Muscle layer of duodenum (tissue), 2 donors: ENCODE results near the gene MRPL41.
"Not testable (repeated sequence)": the region's sequence is repeated elsewhere in the genome, so short reads cannot be mapped to it uniquely, and the experiment has no call there.

Experiments used
- H3K27ac ChIP-seq: one replicate; pipeline ENCODE4 v1.7.0; 2013; ENCODE audit warnings: mild to moderate bottlenecking, low read length
- H3K27me3 ChIP-seq: one replicate; pipeline ENCODE4 v1.7.0; 2013; ENCODE audit warnings: low read depth, mild to moderate bottlenecking, control low read depth, low read length
- H3K36me3 ChIP-seq, 2 donors: one replicate each; pipeline ENCODE4 v1.7.0; 2013; ENCODE audit warnings: low read length in 2 of 2, control low read depth in 1 of 2, mild to moderate bottlenecking in 1 of 2; ENCODE audit not compliant: insufficient read depth in 2 of 2, control insufficient read depth in 1 of 2
- H3K4me1 ChIP-seq, 2 donors: one replicate each; pipeline ENCODE4 v1.7.0; 2013; ENCODE audit warnings: low read length in 2 of 2, mild to moderate bottlenecking in 2 of 2, control low read depth in 1 of 2, moderate library complexity in 1 of 2; ENCODE audit not compliant: insufficient read depth in 2 of 2, control insufficient read depth in 1 of 2
- H3K4me3 ChIP-seq, 2 donors: one replicate each; pipeline ENCODE4 v1.7.0; 2013; ENCODE audit warnings: low read length in 2 of 2, low read depth in 1 of 2, mild to moderate bottlenecking in 1 of 2
- H3K9me3 ChIP-seq, 2 donors: one replicate each; pipeline ENCODE4 v1.7.0; 2013; ENCODE audit warnings: low read length in 2 of 2, control low read depth in 1 of 2, mild to moderate bottlenecking in 1 of 2; ENCODE audit not compliant: control insufficient read depth in 1 of 2
- donor health status: healthy.

MRPL41 gene

GRCh38 chr9:137543237-137543963 lies 8.3 kb upstream of the MRPL41 start:
- Histone ChIP-seq H3K27ac (no peak overlapping the region), H3K4me1 (no peaks in the 10 kb centered on the region)

GRCh38 chr9:137544176-137544760 lies 7.4 kb upstream of the MRPL41 start:
- Histone ChIP-seq H3K27ac (no peak overlapping the region), H3K4me3 (no peak overlapping the region), H3K27me3 (no peaks in the 10 kb centered on the region), H3K9me3 (no peaks in the 10 kb centered on the region), H3K4me1 (no peaks in the 10 kb centered on the region), H3K36me3 (peaks cover 0 to 17% of the 10 kb centered on the region in 2 donors)

More at GRCh38 chr9:137543237-137543963, 8.3 kb upstream of the MRPL41 start:
- peaks cover 0 to 17% of the 10 kb centered on the region in 2 donors for H3K36me3 ChIP-seq
- no peak overlapping the region for H3K4me3 ChIP-seq
- no peaks in the 10 kb centered on the region for H3K27me3 ChIP-seq
- H3K9me3 ChIP-seq: no peaks in the 10 kb centered on the region

GRCh38 chr9:137545123-137545522 lies 6.6 kb upstream of the MRPL41 start:
- Histone ChIP-seq H3K4me3 (no peak overlapping the region), H3K27me3 (no peaks in the 10 kb centered on the region), H3K36me3 (peaks cover 0 to 14% of the 10 kb centered on the region in 2 donors), H3K9me3 (no peaks in the 10 kb centered on the region), H3K27ac (no peak overlapping the region), H3K4me1 (peaks cover 4 to 7% of the 10 kb centered on the region in 2 donors)

GRCh38 chr9:137547687-137548543 lies 3.8 kb upstream of the MRPL41 start:
- Histone ChIP-seq H3K4me3 (no peak overlapping the region), H3K36me3 (no peaks in the 10 kb centered on the region), H3K9me3 (no peaks in the 10 kb centered on the region), H3K4me1 (peaks cover 5 to 15% of the 10 kb centered on the region in 2 donors), H3K27me3 (no peaks in the 10 kb centered on the region), H3K27ac (no peak overlapping the region)

GRCh38 chr9:137550231-137550621 lies 1.5 kb upstream of the MRPL41 start, which contains the start of gene PNPLA7:
Gene PNPLA7, minus strand, starts transcription at chr9:137550402. Its CDS starts 205 bp downstream, at chr9:137550197.
- H3K4me3 ChIP-seq: peak within 1 kb of the TSS; percentile 30 to 95
- H3K27me3 ChIP-seq: no peaks in the 10 kb centered on the region
- H3K4me1 ChIP-seq: peaks cover 5 to 15% of the 10 kb centered on the region in 2 donors
- no peaks in the 10 kb centered on the region for H3K9me3 ChIP-seq
- peaks cover 4 to 7% of the 10 kb centered on the region in 2 donors for H3K36me3 ChIP-seq
- H3K27ac ChIP-seq: no peak within 1 kb of the TSS

GRCh38 chr9:137550958-137551263 lies 768 bp upstream of the MRPL41 start:
- H3K27me3 ChIP-seq, H3K9me3 ChIP-seq, H3K27ac ChIP-seq: not testable (repeated sequence)
- H3K4me1 ChIP-seq: peaks cover 5 to 22% of the 10 kb centered on the region in 2 donors
- H3K4me3 ChIP-seq: peak overlapping the region; percentile 30 to 95
- H3K36me3 ChIP-seq: peaks cover 10 to 13% of the 10 kb centered on the region in 2 donors

GRCh38 chr9:137552022-137552768 lies 516 bp downstream of the MRPL41 start:
- Histone ChIP-seq H3K9me3 (no peaks in the 10 kb centered on the region), H3K4me3 (peak overlapping the region; percentile 70 to 95), H3K27me3 (no peaks in the 10 kb centered on the region), H3K4me1 (peaks cover 5 to 30% of the 10 kb centered on the region in 2 donors), H3K36me3 (peaks cover 19 to 20% of the 10 kb centered on the region in 2 donors), H3K27ac (peak overlapping the region; percentile 14)

- Histone ChIP-seq H3K36me3 (peaks cover 19 to 27% of the 10 kb centered on the region in 2 donors), H3K4me1 (peaks cover 5 to 30% of the 10 kb centered on the region in 2 donors)
- not testable (repeated sequence) for H3K27ac ChIP-seq, H3K27me3 ChIP-seq, H3K9me3 ChIP-seq, H3K4me3 ChIP-seq
These were observed 2.0 kb downstream of the MRPL41 start for GRCh38 chr9:137553654-137554053.

- Histone ChIP-seq H3K36me3 (peaks cover 19 to 27% of the 10 kb centered on the region in 2 donors), H3K4me1 (peaks cover 5 to 30% of the 10 kb centered on the region in 2 donors)
These were observed 2.7 kb downstream of the MRPL41 start for GRCh38 chr9:137554349-137554748.

GRCh38 chr9:137555179-137555578 lies 3.5 kb downstream of the MRPL41 start:
- Histone ChIP-seq H3K9me3 (no peaks in the 10 kb centered on the region), H3K36me3 (peaks cover 22 to 32% of the 10 kb centered on the region in 2 donors), H3K4me3 (no peak overlapping the region), H3K4me1 (peaks cover under 1 to 23% of the 10 kb centered on the region in 2 donors), H3K27me3 (no peaks in the 10 kb centered on the region), H3K27ac (no peak overlapping the region)

More at GRCh38 chr9:137554349-137554748, 2.7 kb downstream of the MRPL41 start:
- H3K9me3 ChIP-seq: no peaks in the 10 kb centered on the region
- no peak overlapping the region for H3K27ac ChIP-seq
- H3K4me3 ChIP-seq: no peak overlapping the region
- H3K27me3 ChIP-seq: no peaks in the 10 kb centered on the region
